ENCODE measurements around the gene SPOUT1.

The SPOUT1 gene

GRCh38 chr9:128835246-128836210, 5.9 kb upstream of the SPOUT1 start:
- no peak for DNase-seq

GRCh38 chr9:128833696-128834095, 4.1 kb upstream of the SPOUT1 start:
- DNase-seq, result no peak

GRCh38 chr9:128828719-128829452, 708 bp downstream of the SPOUT1 start:
- no peak for DNase-seq

GRCh38 chr9:128828267-128828666, 1.3 kb downstream of the SPOUT1 start:
- no peak for DNase-seq

- no peak for DNase-seq
Measured at GRCh38 chr9:128825923-128826700, 3.5 kb downstream of the SPOUT1 start.

- DNase-seq, result no peak
Measured at GRCh38 chr9:128824911-128825310, 4.7 kb downstream of the SPOUT1 start.

- DNase-seq, result no peak
Measured at GRCh38 chr9:128823903-128824406, 5.6 kb downstream of the SPOUT1 start.

- DNase-seq, result no peak
Measured at GRCh38 chr9:128823362-128823902, 6.2 kb downstream of the SPOUT1 start.

GRCh38 chr9:128822407-128823042, 7.1 kb downstream of the SPOUT1 start:
- no peak for DNase-seq

GRCh38 chr9:128821584-128822406, 7.8 kb downstream of the SPOUT1 start:
- no peak for DNase-seq

- no peak for DNase-seq
Measured at GRCh38 chr9:128820665-128821583, 8.7 kb downstream of the SPOUT1 start.

- no peak for DNase-seq
Measured at GRCh38 chr9:128819716-128820664, 9.6 kb downstream of the SPOUT1 start.

GRCh38 chr9:128818839-128819715, 10.5 kb downstream of the SPOUT1 start:
- DNase-seq, result peak; percentile 76

- peak; percentile 99 for DNase-seq
Measured at GRCh38 chr9:128818099-128818838, 11.3 kb downstream of the SPOUT1 start, which contains the start of gene ENDOG. TSS of gene ENDOG (plus strand) at chr9:128818500. CDS start at chr9:128818685, 185 bp downstream.

- no peak for DNase-seq
Measured at GRCh38 chr9:128810873-128811272, 18.7 kb downstream of the SPOUT1 start.

GRCh38 chr9:128809831-128810230, 19.8 kb downstream of the SPOUT1 start:
- DNase-seq, result no peak
